A673 (cell line): ENCODE results near the gene STARD13.

ENCODE experiments used
- EZH2 ChIP-seq: fragments of 200-600 bp; sonication (generic); IDR thresholded peaks from 2 replicates; pipeline ENCODE4 v1.6.1; 2017; ENCODE audit warnings: borderline replicate concordance, low read depth, mild to moderate bottlenecking, mixed read lengths, antibody characterized with exemption, low read length; ENCODE audit not compliant: poor library complexity, severe bottlenecking
- TF ChIP-seq, protein P1 (sequence below): fragments of 300-800, 200-600 bp; sonication (generic); conservative IDR thresholded peaks from 2 replicates; pipeline ENCODE4 v1.5.1; 2017; ENCODE audit warnings: low read depth, mild to moderate bottlenecking, antibody characterized with exemption, low read length, moderate library complexity, mixed read lengths

DNA sequence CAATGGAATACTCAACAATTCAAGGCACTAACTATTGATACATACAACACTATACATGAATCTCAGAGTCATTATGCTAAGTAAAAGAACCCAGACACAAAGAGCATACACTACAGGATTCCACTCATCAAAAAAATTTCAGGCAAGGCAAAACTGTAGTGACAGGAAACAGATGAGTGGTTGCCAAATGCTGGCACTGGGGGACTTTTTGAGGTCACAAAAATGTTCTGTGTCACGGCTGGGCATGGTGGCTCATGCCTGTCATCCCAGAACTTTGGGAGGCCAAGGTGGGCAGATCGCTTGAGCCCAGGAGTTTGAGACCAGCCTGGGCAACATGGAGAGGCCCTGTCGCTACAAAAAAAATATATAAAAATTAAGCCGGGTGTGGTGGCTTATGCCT lies 139.9 kb downstream of the STARD13 start:
- TF ChIP-seq, protein P1, sequence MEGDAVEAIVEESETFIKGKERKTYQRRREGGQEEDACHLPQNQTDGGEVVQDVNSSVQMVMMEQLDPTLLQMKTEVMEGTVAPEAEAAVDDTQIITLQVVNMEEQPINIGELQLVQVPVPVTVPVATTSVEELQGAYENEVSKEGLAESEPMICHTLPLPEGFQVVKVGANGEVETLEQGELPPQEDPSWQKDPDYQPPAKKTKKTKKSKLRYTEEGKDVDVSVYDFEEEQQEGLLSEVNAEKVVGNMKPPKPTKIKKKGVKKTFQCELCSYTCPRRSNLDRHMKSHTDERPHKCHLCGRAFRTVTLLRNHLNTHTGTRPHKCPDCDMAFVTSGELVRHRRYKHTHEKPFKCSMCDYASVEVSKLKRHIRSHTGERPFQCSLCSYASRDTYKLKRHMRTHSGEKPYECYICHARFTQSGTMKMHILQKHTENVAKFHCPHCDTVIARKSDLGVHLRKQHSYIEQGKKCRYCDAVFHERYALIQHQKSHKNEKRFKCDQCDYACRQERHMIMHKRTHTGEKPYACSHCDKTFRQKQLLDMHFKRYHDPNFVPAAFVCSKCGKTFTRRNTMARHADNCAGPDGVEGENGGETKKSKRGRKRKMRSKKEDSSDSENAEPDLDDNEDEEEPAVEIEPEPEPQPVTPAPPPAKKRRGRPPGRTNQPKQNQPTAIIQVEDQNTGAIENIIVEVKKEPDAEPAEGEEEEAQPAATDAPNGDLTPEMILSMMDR = no peak
- no peak for TF ChIP-seq EZH2
